ENCODE data around the gene FOSL1.

The FOSL1 gene

DNA sequence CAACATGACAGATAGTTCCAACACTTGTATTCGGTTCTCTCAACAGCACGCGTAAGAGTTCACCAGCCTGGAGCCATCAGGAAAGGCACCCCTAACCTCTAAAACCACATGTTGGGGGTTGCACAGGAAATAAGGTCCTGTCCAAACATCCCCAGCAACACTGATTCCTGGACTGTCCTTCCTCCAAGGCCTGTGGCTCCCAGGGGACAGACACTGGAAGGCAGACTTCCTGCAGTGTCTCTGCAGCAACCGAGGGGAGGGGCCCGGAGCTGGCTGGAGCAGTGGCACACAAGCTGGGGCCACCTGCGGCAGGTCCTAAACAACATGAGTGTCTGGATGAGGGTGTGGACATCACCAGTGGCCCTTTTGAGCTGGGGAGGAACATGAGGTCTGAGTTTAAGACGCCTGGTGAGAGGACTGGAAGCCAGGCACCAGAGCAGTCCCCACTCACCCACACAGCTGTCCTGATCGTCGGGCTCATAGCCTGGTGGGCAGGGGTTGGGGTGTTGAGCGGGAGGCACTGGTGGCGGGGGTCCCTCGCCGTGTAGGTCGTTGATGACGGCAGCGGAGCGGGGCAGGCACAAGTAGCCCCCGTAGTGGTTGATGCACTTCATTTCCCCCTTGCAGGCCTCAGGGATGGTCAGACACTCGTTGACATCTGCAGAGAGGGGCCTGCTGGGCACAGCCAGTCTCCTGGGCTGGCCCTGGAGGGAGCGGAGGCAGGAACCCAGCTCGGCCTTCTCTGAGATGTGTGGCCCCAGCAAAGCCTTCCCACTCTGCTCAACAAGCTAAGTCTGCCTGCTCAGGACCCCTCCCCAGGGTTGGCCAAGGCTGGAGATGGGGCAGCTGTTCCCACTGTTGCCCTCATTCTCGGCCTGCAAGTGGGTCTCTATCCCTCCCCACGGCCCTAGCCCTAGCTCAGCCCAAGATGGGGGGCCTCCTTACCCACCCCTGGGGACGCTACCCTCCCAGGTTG is 29.2 kb downstream of the FOSL1 start:
- TF ChIP-seq, protein P1, sequence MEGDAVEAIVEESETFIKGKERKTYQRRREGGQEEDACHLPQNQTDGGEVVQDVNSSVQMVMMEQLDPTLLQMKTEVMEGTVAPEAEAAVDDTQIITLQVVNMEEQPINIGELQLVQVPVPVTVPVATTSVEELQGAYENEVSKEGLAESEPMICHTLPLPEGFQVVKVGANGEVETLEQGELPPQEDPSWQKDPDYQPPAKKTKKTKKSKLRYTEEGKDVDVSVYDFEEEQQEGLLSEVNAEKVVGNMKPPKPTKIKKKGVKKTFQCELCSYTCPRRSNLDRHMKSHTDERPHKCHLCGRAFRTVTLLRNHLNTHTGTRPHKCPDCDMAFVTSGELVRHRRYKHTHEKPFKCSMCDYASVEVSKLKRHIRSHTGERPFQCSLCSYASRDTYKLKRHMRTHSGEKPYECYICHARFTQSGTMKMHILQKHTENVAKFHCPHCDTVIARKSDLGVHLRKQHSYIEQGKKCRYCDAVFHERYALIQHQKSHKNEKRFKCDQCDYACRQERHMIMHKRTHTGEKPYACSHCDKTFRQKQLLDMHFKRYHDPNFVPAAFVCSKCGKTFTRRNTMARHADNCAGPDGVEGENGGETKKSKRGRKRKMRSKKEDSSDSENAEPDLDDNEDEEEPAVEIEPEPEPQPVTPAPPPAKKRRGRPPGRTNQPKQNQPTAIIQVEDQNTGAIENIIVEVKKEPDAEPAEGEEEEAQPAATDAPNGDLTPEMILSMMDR (IDR thresholded peaks at IDR 0.05; ENCODE audit: borderline replicate concordance, insufficient read depth, low read depth, low read length) = no peak
- H3K4me3 ChIP-seq (ENCODE audit: low read depth, low read length) = no peak overlapping the region

- no peak overlapping the region for H3K4me3 ChIP-seq (ENCODE audit: low read depth, low read length)
- TF ChIP-seq, protein P1 (IDR thresholded peaks at IDR 0.05; ENCODE audit: borderline replicate concordance, insufficient read depth, low read depth, low read length) = no peak
Measured at GRCh38 chr11:65870307-65870658, 29.9 kb downstream of the FOSL1 start.

DNA sequence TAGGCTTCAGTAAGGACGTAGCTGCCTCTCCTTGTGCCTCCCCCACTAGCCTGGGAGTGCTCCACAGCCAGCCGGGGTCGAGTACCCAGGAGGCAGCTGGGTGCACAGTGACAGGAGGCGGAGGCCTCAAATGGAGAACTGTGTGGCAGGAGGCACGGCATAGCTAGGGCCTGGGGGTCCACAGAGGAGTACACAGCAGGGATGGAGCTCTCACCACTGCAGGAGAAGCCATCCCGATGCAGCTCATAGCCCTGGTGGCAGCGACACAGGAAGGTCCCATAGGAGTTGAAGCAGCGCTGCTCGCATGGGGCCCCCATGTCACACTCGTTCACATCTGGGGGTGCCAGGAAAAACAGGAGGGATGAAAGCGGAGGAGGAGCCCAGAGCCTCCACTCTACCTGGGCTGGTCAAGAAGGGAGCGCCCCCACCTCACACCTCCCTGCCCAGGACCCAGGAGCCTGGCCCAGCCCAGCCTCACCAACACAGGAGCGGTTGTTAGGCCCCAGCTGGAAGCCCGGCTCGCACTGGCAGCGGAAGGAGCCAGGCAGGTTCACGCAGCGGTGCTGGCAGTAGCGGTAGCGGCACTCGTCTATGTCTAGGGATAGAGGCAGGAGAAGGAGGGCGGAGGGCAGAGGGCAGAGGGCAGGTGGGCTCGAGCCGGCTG is 30.4 kb downstream of the FOSL1 start:
- TF ChIP-seq, protein P1 (IDR thresholded peaks at IDR 0.05; ENCODE audit: borderline replicate concordance, insufficient read depth, low read depth, low read length) = no peak
- no peak overlapping the region for H3K4me3 ChIP-seq (ENCODE audit: low read depth, low read length)

DNA sequence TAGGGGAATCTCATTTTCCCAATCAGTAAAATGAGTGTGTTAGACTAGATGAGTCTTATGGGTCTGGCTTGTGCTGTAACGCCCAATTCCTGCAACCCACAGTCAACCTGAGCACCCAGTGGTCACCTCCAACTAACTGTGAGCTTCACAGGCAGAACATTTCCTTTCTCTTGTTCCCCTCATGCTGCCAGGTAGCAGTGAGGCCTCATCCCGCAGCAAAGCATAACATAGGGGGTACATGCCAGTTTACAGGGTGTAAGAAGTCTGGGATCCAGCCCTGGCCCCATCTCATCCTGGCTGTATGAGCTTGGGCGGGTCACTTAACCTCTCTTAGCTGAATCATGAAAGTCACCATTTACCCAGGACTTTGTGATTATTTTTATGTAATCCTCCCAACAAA is 31.3 kb downstream of the FOSL1 start:
- no peak overlapping the region for H3K4me3 ChIP-seq (ENCODE audit: low read depth, low read length)
- TF ChIP-seq, protein P1 (IDR thresholded peaks at IDR 0.05; ENCODE audit: borderline replicate concordance, insufficient read depth, low read depth, low read length) = no peak

- no peak overlapping the region for H3K4me3 ChIP-seq (ENCODE audit: low read depth, low read length)
- TF ChIP-seq, protein P1 (IDR thresholded peaks at IDR 0.05; ENCODE audit: borderline replicate concordance, insufficient read depth, low read depth, low read length) = no peak
Measured at GRCh38 chr11:65868076-65868667, 32.0 kb downstream of the FOSL1 start.

DNA sequence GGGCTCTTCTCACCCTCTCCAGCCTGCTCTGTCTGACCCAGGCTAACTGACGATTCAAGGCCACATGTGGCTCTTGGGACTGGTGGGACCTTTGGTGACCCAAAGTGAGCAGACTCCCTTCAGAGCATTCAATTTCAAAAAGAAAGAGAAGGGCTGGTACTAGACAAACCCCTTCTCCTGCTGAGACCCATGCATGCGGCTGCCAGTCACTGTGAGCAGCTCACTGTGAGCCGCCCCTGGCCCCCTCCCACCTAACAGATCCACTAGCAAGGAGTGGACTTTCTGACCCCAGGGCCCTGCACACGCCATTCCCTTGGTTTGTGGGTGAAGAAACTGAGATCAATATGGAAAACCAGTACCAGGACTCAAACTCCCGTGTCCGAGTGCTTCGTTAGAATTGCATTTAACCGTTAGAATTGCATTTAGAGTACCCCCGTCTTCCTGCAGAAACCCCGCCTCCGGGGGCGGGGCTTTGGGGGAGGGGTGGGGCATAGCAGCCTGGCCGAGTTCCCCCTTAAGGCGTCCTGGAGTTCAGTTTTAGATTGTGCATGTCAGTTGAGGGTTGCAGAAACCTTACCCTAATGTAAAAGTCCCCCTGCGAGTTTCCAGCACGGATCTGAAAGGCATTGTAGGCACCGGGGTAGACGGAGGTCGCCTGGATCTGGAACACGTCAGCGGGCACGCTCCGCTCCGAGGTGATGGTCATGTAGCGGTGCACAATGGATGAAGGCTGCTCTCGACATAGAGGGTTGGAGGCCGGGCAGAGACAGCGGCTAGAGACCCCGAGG is 32.7 kb downstream of the FOSL1 start:
- no peak overlapping the region for H3K4me3 ChIP-seq (ENCODE audit: low read depth, low read length)
- TF ChIP-seq, protein P1 (IDR thresholded peaks at IDR 0.05; ENCODE audit: borderline replicate concordance, insufficient read depth, low read depth, low read length) = no peak

Measured in GM12875 (cell line).